Activated T-helper 2 cell treated with anti-CD3 and anti-CD28 coated beads, Interferon-gamma antibody, Interleukin-2, Interleukin-4, amounts not matched to agents 10 μg/mL and 5 μg/mL and 100 μg/mL, durations not matched to agents 14 hours and 24 hours and 36 hours (primary cell): Measurements from ENCODE around the gene PLEKHA6. TPM values are rescaled to one million over a fixed set of nuclear protein-coding genes. Genes with fewer than 3 reads are reported as not detected.

Experiments used
- DNase-seq: peaks from one replicate; pipeline ENCODE4 v3.0.0; 2021; ENCODE audit warnings: low spot score
- H3K27ac Mint-ChIP-seq: one replicate; pipeline ENCODE4 v1.8.0; 2021; ENCODE audit warnings: mixed read lengths
- H3K27me3 Mint-ChIP-seq: one replicate; pipeline ENCODE4 v1.8.0; 2021; ENCODE audit warnings: low read depth, mixed read lengths
- H3K36me3 Mint-ChIP-seq: one replicate; pipeline ENCODE4 v1.8.0; 2021; ENCODE audit warnings: low read depth, mixed read lengths
- H3K4me1 Mint-ChIP-seq: one replicate; pipeline ENCODE4 v1.8.0; 2021; ENCODE audit warnings: low read depth, mixed read lengths
- H3K4me3 Mint-ChIP-seq: one replicate; pipeline ENCODE4 v1.8.0; 2021; ENCODE audit warnings: low read depth, mild to moderate bottlenecking, moderate library complexity, mixed read lengths
- H3K9me3 Mint-ChIP-seq: one replicate; pipeline ENCODE4 v1.8.0; 2021; ENCODE audit warnings: mixed read lengths
- intact Hi-C: fragments of 100-400 bp; cut with micrococcal nuclease; formaldehyde crosslinking; loops from one replicate; pipeline ENCODE4 v1.15.1; 2023
- total RNA-seq: library from RNA; stranded (reverse); gene quantifications from 2 replicates; pipeline ENCODE4 v1.2.3, GENCODE V29; 2022

PLEKHA6 gene
- total RNA-seq, 1 donor from 2014 or later: 0.52 TPM

GRCh38 chr1:204261746-204262505 lies 97.8 kb downstream of the PLEKHA6 start:
- H3K4me3 Mint-ChIP-seq: no peak overlapping the region
- intact Hi-C loops: no loop called here
- H3K27me3 Mint-ChIP-seq: no peaks in the 10 kb centered on the region
- no peaks in the 10 kb centered on the region for H3K36me3 Mint-ChIP-seq
- no peaks in the 10 kb centered on the region for H3K9me3 Mint-ChIP-seq
- no peak overlapping the region for H3K27ac Mint-ChIP-seq
- DNase-seq: no peak
- H3K4me1 Mint-ChIP-seq: peaks cover 5% of the 10 kb centered on the region

- Mint-ChIP-seq H3K9me3 (no peaks in the 10 kb centered on the region), H3K4me1 (peaks cover 5% of the 10 kb centered on the region), H3K27ac (no peak overlapping the region), H3K4me3 (no peak overlapping the region), H3K27me3 (no peaks in the 10 kb centered on the region), H3K36me3 (no peaks in the 10 kb centered on the region)
- intact Hi-C loops: no loop called here
- no peak for DNase-seq
Measured at GRCh38 chr1:204261266-204261665, 98.5 kb downstream of the PLEKHA6 start.

GRCh38 chr1:204260601-204261197 lies 99.0 kb downstream of the PLEKHA6 start:
- H3K4me3 Mint-ChIP-seq: no peak overlapping the region
- no peaks in the 10 kb centered on the region for H3K9me3 Mint-ChIP-seq
- no peaks in the 10 kb centered on the region for H3K27me3 Mint-ChIP-seq
- no peaks in the 10 kb centered on the region for H3K36me3 Mint-ChIP-seq
- no peak overlapping the region for H3K27ac Mint-ChIP-seq
- peaks cover 5% of the 10 kb centered on the region for H3K4me1 Mint-ChIP-seq
- no peak for DNase-seq
- intact Hi-C loops: no loop called here

DNA sequence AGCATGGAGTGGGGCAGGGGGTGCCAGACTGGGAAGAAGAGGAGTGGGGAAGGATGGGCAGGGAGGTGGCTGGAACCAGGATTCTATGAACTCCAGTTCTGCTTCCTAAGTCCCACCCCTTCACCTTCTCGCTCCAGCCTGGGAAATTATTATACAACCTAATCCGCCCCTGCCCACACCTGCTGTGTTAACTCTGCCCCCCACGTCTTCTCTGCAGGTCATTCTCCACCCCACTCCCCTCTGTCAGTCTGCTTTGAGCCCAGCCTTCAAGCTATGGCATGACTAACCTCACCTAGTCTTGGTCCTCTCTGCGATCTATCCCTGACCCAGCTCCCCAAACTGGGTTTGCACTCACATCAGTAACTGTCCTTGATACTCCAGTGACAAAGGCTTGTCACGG lies 99.9 kb downstream of the PLEKHA6 start:
- Mint-ChIP-seq H3K27ac (no peak overlapping the region), H3K4me3 (no peak overlapping the region), H3K4me1 (peaks cover 5% of the 10 kb centered on the region), H3K9me3 (no peaks in the 10 kb centered on the region), H3K27me3 (no peaks in the 10 kb centered on the region), H3K36me3 (no peaks in the 10 kb centered on the region)
- DNase-seq: no peak
- intact Hi-C loops: no loop called here

- no peak overlapping the region for H3K27ac Mint-ChIP-seq
- no peak overlapping the region for H3K4me3 Mint-ChIP-seq
- DNase-seq: no peak
- H3K9me3 Mint-ChIP-seq: no peaks in the 10 kb centered on the region
- H3K4me1 Mint-ChIP-seq: peaks cover 5% of the 10 kb centered on the region
- intact Hi-C loops: no loop called here
- no peaks in the 10 kb centered on the region for H3K27me3 Mint-ChIP-seq
- no peaks in the 10 kb centered on the region for H3K36me3 Mint-ChIP-seq
Measured at GRCh38 chr1:204259196-204259595, 100.5 kb downstream of the PLEKHA6 start.

DNA sequence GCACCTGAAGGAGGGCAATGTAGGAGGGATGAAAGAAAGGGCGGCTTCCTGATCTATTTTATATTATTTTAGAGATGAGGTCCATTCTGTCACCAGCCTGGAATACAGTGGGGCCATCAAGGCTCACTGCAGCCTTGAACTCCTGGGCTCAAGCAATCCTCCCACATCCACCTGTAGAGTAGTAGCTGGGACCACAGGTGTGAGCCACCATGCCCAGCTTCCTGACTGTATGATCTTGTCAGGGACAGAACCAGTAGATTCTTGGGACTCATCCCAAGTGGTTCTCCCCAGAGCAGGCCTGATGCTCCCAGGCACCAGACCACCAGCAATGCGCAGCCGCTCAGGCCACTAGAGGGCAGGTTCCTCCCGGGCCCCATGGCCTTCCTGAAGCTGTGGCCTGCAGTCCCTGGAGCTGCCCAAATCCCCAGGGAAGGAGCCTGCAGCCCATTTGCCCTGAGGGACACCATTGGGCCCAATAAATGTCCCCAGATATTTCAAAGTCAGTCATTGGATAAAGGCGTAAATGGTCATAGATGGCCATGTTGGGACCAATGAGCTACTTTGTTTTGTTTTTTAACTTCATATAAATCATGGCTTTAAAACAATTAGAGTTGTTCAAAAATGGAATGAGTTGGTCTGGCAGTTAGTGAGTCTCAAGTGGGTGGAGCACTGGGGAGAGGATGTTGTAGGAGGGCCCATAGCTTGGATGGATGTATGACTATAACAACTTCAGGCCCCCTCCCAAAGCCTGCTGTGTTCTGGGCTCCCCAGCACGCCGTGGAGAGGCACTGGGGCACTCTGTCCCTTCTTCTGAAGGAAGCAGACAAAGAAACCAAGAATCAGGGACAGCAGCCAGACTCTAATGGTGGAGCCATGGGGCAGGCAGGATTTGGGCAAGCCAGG lies 101.3 kb downstream of the PLEKHA6 start:
- Mint-ChIP-seq H3K36me3 (no peaks in the 10 kb centered on the region), H3K4me1 (peaks cover 5% of the 10 kb centered on the region), H3K4me3 (no peak overlapping the region), H3K27me3 (no peaks in the 10 kb centered on the region), H3K9me3 (no peaks in the 10 kb centered on the region), H3K27ac (no peak overlapping the region)
- peak; percentile 11 for DNase-seq
- intact Hi-C loops: loop anchor here (1.0 kb wide), 1 partner anchor 105 kb away; no protein-coding TSS in a partner anchor

- Mint-ChIP-seq H3K27ac (no peak overlapping the region), H3K36me3 (no peaks in the 10 kb centered on the region), H3K9me3 (no peaks in the 10 kb centered on the region), H3K27me3 (no peaks in the 10 kb centered on the region), H3K4me1 (peaks cover 5% of the 10 kb centered on the region), H3K4me3 (no peak overlapping the region)
- intact Hi-C loops: no loop called here
- DNase-seq: no peak
Measured at GRCh38 chr1:204257446-204257845, 102.3 kb downstream of the PLEKHA6 start.

GRCh38 chr1:204256531-204256930 lies 103.2 kb downstream of the PLEKHA6 start:
- no peaks in the 10 kb centered on the region for H3K36me3 Mint-ChIP-seq
- peaks cover 5% of the 10 kb centered on the region for H3K4me1 Mint-ChIP-seq
- H3K9me3 Mint-ChIP-seq: no peaks in the 10 kb centered on the region
- no peaks in the 10 kb centered on the region for H3K27me3 Mint-ChIP-seq
- H3K27ac Mint-ChIP-seq: no peak overlapping the region
- no peak for DNase-seq
- H3K4me3 Mint-ChIP-seq: no peak overlapping the region
- intact Hi-C loops: no loop called here

- Mint-ChIP-seq H3K36me3 (no peaks in the 10 kb centered on the region), H3K27me3 (no peaks in the 10 kb centered on the region), H3K27ac (no peak overlapping the region), H3K4me3 (no peak overlapping the region), H3K9me3 (no peaks in the 10 kb centered on the region), H3K4me1 (peaks cover 5% of the 10 kb centered on the region)
- DNase-seq: no peak
- intact Hi-C loops: no loop called here
Measured at GRCh38 chr1:204255966-204256365, 103.8 kb downstream of the PLEKHA6 start.

GRCh38 chr1:204255225-204255624 lies 104.5 kb downstream of the PLEKHA6 start:
- no peaks in the 10 kb centered on the region for H3K27me3 Mint-ChIP-seq

DNA sequence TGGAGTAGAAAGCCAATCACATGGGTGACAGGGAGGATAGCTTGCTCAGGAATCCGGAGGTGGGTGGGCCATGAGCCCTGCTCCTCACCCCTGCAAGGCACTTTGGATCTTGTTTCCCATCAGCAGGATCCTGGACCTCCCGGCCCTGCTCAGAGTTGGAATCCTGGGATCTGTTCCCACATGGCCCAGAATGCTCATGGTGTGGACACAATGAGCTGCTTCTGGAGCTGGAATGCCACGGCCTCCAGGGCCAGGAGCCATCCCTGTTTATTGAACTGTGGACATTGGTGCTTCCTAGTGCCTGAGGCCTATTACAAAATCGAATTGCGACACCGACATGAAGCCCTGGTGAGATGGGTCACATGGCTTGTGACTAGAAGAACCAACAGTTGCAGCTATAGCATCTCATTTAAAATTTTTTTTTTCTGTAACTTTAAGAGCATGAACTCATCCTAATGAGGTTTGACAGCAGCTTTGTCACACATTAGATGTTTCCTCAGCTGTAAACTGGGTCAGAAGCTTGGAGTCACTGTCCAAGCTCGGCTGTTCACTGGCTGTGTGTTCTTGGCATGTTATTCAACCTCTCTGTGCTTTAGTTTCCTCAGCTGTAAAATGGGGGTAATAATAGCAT lies 105.6 kb downstream of the PLEKHA6 start:
- H3K27ac Mint-ChIP-seq: no peak overlapping the region
- no peaks in the 10 kb centered on the region for H3K36me3 Mint-ChIP-seq
- no peaks in the 10 kb centered on the region for H3K27me3 Mint-ChIP-seq
- no peak for DNase-seq
- no peak overlapping the region for H3K4me3 Mint-ChIP-seq
- intact Hi-C loops: no loop called here
- H3K4me1 Mint-ChIP-seq: peaks cover 5% of the 10 kb centered on the region
- H3K9me3 Mint-ChIP-seq: no peaks in the 10 kb centered on the region

More at GRCh38 chr1:204255225-204255624, 104.5 kb downstream of the PLEKHA6 start:
- intact Hi-C loops: no loop called here
- H3K4me3 Mint-ChIP-seq: no peak overlapping the region
- H3K36me3 Mint-ChIP-seq: no peaks in the 10 kb centered on the region
- no peak for DNase-seq
- H3K9me3 Mint-ChIP-seq: no peaks in the 10 kb centered on the region
- peaks cover 5% of the 10 kb centered on the region for H3K4me1 Mint-ChIP-seq
- H3K27ac Mint-ChIP-seq: no peak overlapping the region

GRCh38 chr1:204251926-204252689 lies 107.6 kb downstream of the PLEKHA6 start:
- intact Hi-C loops: no loop called here
- no peak overlapping the region for H3K27ac Mint-ChIP-seq
- no peak for DNase-seq

More at GRCh38 chr1:204251926-204252689, 107.6 kb downstream of the PLEKHA6 start:
- no peaks in the 10 kb centered on the region for H3K9me3 Mint-ChIP-seq
- no peaks in the 10 kb centered on the region for H3K4me1 Mint-ChIP-seq
- no peaks in the 10 kb centered on the region for H3K36me3 Mint-ChIP-seq
- H3K27me3 Mint-ChIP-seq: no peaks in the 10 kb centered on the region
- no peak overlapping the region for H3K4me3 Mint-ChIP-seq
